Liver (tissue), 9 donors: Measurements from ENCODE around the gene PPM1A. TPM values are rescaled to one million over a fixed set of nuclear protein-coding genes. Genes with fewer than 3 reads are reported as not detected.

ENCODE experiments used
- DNase-seq: peaks from one replicate; pipeline ENCODE4 v3.0.0-alpha.2; 2017; ENCODE audit warnings: low spot score
- H3K27ac ChIP-seq, 2 donors: one replicate each; pipeline ENCODE4 v1.7.0; 2013; ENCODE audit warnings: inconsistent platforms in 2 of 2, low read length in 2 of 2, control low read depth in 1 of 2, low read depth in 1 of 2, mild to moderate bottlenecking in 1 of 2
- H3K27me3 ChIP-seq, 4 donors: one replicate each; pipeline versions ENCODE4 v1.6.1 to v1.7.0; 2013; ENCODE audit warnings: low read length in 3 of 4, inconsistent platforms in 1 of 4, mild to moderate bottlenecking in 1 of 4, moderate library complexity in 1 of 4; ENCODE audit not compliant: control insufficient read depth in 4 of 4, insufficient read depth in 4 of 4
- H3K36me3 ChIP-seq, 4 donors: one replicate each; pipeline versions ENCODE4 v1.6.1 to v1.7.0; 2013; ENCODE audit warnings: low read length in 3 of 4, mild to moderate bottlenecking in 3 of 4, low read depth in 1 of 4, moderate library complexity in 1 of 4; ENCODE audit not compliant: control insufficient read depth in 4 of 4, insufficient read depth in 3 of 4
- H3K4me1 ChIP-seq, 4 donors: one replicate each; pipeline versions ENCODE4 v1.6.1 to v1.7.0; 2013; ENCODE audit warnings: low read length in 3 of 4, mild to moderate bottlenecking in 3 of 4, moderate library complexity in 1 of 4; ENCODE audit not compliant: control insufficient read depth in 4 of 4, insufficient read depth in 4 of 4
- H3K4me3 ChIP-seq, 3 donors: one replicate each; pipeline versions ENCODE4 v1.6.1 to v1.7.0; 2013; ENCODE audit warnings: low read length in 3 of 3, control low read depth in 1 of 3, low read depth in 1 of 3, mild to moderate bottlenecking in 1 of 3
- H3K9ac ChIP-seq, 2 donors: one replicate each; pipeline ENCODE4 v1.7.0; 2013; ENCODE audit warnings: low read length in 2 of 2, mild to moderate bottlenecking in 2 of 2, moderate library complexity in 2 of 2, control low read depth in 1 of 2, low read depth in 1 of 2
- H3K9me3 ChIP-seq, 4 donors: one replicate each; pipeline versions ENCODE4 v1.6.1 to v1.7.0; 2013; ENCODE audit warnings: low read length in 3 of 4; ENCODE audit not compliant: control insufficient read depth in 4 of 4
- CTCF ChIP-seq: fragments of 150-350 bp; IDR thresholded peaks from 2 replicates; pipeline ENCODE4 v1.5.1; 2017; ENCODE audit warnings: improper control_type of control experiment, low read depth, low read length; ENCODE audit not compliant: missing input control
- EGR1 ChIP-seq, 2 donors: IDR thresholded peaks; 2 replicates each; pipeline ENCODE4 v1.6.1; 2016 to 2018; ENCODE audit warnings: antibody characterized with exemption in 2 of 2, low read depth in 2 of 2
- FOXA1 ChIP-seq: IDR thresholded peaks from 2 replicates; pipeline ENCODE4 v1.6.1; 2016; ENCODE audit warnings: antibody characterized with exemption
- FOXA2 ChIP-seq: IDR thresholded peaks from 2 replicates; pipeline ENCODE4 v1.6.1; 2016; ENCODE audit warnings: antibody characterized with exemption
- GABPA ChIP-seq, 2 donors: IDR thresholded peaks in 1 of 2; conservative IDR thresholded peaks in 1 of 2; 2 replicates each; pipeline ENCODE4 v1.6.1; 2016; ENCODE audit warnings: antibody characterized with exemption in 2 of 2, mild to moderate bottlenecking in 1 of 2, moderate library complexity in 1 of 2
- HNF4A ChIP-seq, 2 donors: conservative IDR thresholded peaks; 2 replicates each; pipeline ENCODE4 v1.6.1; 2016; ENCODE audit warnings: antibody characterized with exemption in 2 of 2, mild to moderate bottlenecking in 2 of 2
- HNF4G ChIP-seq: IDR thresholded peaks from 2 replicates; pipeline ENCODE4 v1.6.1; 2016; ENCODE audit warnings: antibody characterized with exemption
- JUND ChIP-seq, 2 donors: IDR thresholded peaks; 2 replicates each; pipeline ENCODE4 v1.6.1; 2016; ENCODE audit warnings: antibody characterized with exemption in 2 of 2
- MAX ChIP-seq: IDR thresholded peaks from 2 replicates; pipeline ENCODE4 v1.6.1; 2016; ENCODE audit warnings: antibody characterized with exemption
- NR2F2 ChIP-seq: IDR thresholded peaks from 2 replicates; pipeline ENCODE4 v1.6.1; 2016; ENCODE audit warnings: antibody characterized with exemption
- RAD21 ChIP-seq, 2 donors: IDR thresholded peaks; 2 replicates each; pipeline ENCODE4 v1.6.1; 2016; ENCODE audit warnings: antibody characterized with exemption in 2 of 2, mild to moderate bottlenecking in 2 of 2
- REST ChIP-seq: IDR thresholded peaks from 2 replicates; pipeline ENCODE4 v1.6.1; 2016; ENCODE audit warnings: antibody characterized with exemption, mild to moderate bottlenecking
- RXRA ChIP-seq, 2 donors: IDR thresholded peaks; 2 replicates each; pipeline ENCODE4 v1.6.1; 2017 to 2018; ENCODE audit warnings: antibody characterized with exemption in 2 of 2, mild to moderate bottlenecking in 1 of 2
- SP1 ChIP-seq: IDR thresholded peaks from 2 replicates; pipeline ENCODE4 v1.6.1; 2018; ENCODE audit warnings: antibody characterized with exemption, mild to moderate bottlenecking
- TAF1 ChIP-seq: conservative IDR thresholded peaks from 2 replicates; pipeline ENCODE4 v1.6.1; 2016; ENCODE audit warnings: antibody characterized with exemption, mild to moderate bottlenecking
- YY1 ChIP-seq: IDR thresholded peaks from 2 replicates; pipeline ENCODE4 v1.6.1; 2016; ENCODE audit warnings: antibody characterized with exemption, mild to moderate bottlenecking
- ZBTB33 ChIP-seq: IDR thresholded peaks from 2 replicates; pipeline ENCODE4 v1.6.1; 2016; ENCODE audit warnings: antibody characterized with exemption
- WGBS: extraction: QIAGEN DNeasy Blood & Tissue Kit; methylation state at CpG from one replicate; pipeline ENCODE4 v1.1.7; 2013; 5-methylcytosine and 5-hydroxymethylcytosine counted together
- polyA plus RNA-seq, 2 donors: library from polyadenylated mRNA; stranded (reverse) in 1 of 2; unstranded in 1 of 2; fragments of 200-250 nt in 1 of 2; fragments of >200 nt in 1 of 2; fragmentation: Nextera tagmentation in 1 of 2; extraction: Ambion mirVana in 1 of 2; gene quantifications; one replicate each; pipeline versions ENCODE4 v1.2.1 to v1.2.3, GENCODE V29; 2013 to 2015
- total RNA-seq, 2 donors: library from RNA; depleted of rRNA; stranded (reverse); fragments of >200 nt; gene quantifications; one replicate each; pipeline ENCODE4 v1.2.3, GENCODE V29; 2014
- TF ChIP-seq, protein P1 (sequence below): IDR thresholded peaks from 2 replicates; pipeline ENCODE4 v1.6.1; 2016; ENCODE audit warnings: antibody characterized with exemption
- donor health status: healthy.
- donor health status: healthy.
- donor health status: healthy.
- donor health status: healthy.
- donor health status: healthy.

PPM1A gene
- total and polyA plus RNA-seq, 4 donors = 23.0 to 43.2 (median 29.5) TPM

GRCh38 chr14:60235440-60235839, 13.6 kb upstream of the PPM1A start:
- Histone ChIP-seq H3K4me1 (no peaks in the 10 kb centered on the region), H3K27ac (no peak overlapping the region), H3K4me3 (no peak overlapping the region), H3K27me3 (no peaks in the 10 kb centered on the region), H3K36me3 (no peaks in the 10 kb centered on the region), H3K9me3 (no peaks in the 10 kb centered on the region), H3K9ac (no peak overlapping the region)
- no peak for DNase-seq
- WGBS = 90% methylated on average over 2 of the region's 2 CpGs
- TF ChIP-seq CTCF (no peak), HNF4G (no peak), NR2F2 (no peak), YY1 (no peak), MAX (no peak), SP1 (no peak), ZBTB33 (no peak), FOXA2 (no peak), REST (no peak), FOXA1 (no peak), GABPA (IDR thresholded peaks at IDR 0.05 in 1 of 2, conservative IDR thresholded peaks at IDR 0.05 in 1 of 2) (no peak), RXRA (IDR thresholded peaks at IDR 0.05) (no peak), HNF4A (conservative IDR thresholded peaks at IDR 0.05) (no peak), JUND (IDR thresholded peaks at IDR 0.05) (no peak), EGR1 (IDR thresholded peaks at IDR 0.05; ENCODE audit: low read depth in 2 of 2) (no peak), TAF1 (no peak), RAD21 (IDR thresholded peaks at IDR 0.05) (no peak)
- TF ChIP-seq, protein P1, sequence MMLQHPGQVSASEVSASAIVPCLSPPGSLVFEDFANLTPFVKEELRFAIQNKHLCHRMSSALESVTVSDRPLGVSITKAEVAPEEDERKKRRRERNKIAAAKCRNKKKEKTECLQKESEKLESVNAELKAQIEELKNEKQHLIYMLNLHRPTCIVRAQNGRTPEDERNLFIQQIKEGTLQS = no peak
